ENCODE results near the gene JMY. TPM values are rescaled to one million over a fixed set of nuclear protein-coding genes. Genes with fewer than 3 reads are reported as not detected.

The JMY gene
- total and polyA plus RNA-seq, 2 donors (not counting 3 experiments of a cell fraction or from before 2014, with no cell fraction given) = 1.5 to 6.5 TPM

- H3K9ac ChIP-seq (replicated peaks; ENCODE audit: extremely low read depth, insufficient read depth, low read length) = no peak overlapping the region
- no peak overlapping the region for H3K4me3 ChIP-seq (replicated peaks in 1 of 3; ENCODE audit: insufficient read depth in 1 of 3, low read depth in 1 of 3, low read length in 3 of 3)
- no peaks in the 10 kb centered on the region for H3K79me2 ChIP-seq (ENCODE audit: control insufficient read depth, insufficient read depth, low read length)
- H3K27me3 ChIP-seq (ENCODE audit: control insufficient read depth in 2 of 2, insufficient read depth in 2 of 2, low read length in 2 of 2) = no peaks in the 10 kb centered on the region
- no peak overlapping the region for H3K4me2 ChIP-seq (ENCODE audit: insufficient read depth, low read length)
- no peaks in the 10 kb centered on the region for H4K20me1 ChIP-seq (replicated peaks; ENCODE audit: control insufficient read depth, extremely low read depth, insufficient read depth, low read length)
- TF ChIP-seq JUN (IDR thresholded peaks at IDR 0.05; ENCODE audit: borderline replicate concordance, insufficient read depth, insufficient read length, low read depth) (no peak), POLR2AphosphoS5 (IDR thresholded peaks at IDR 0.05; ENCODE audit: insufficient read depth, low read depth, low read length) (no peak)
- no peaks in the 10 kb centered on the region for H3K9me1 ChIP-seq (replicated peaks; ENCODE audit: control insufficient read depth, extremely low read depth, insufficient read depth, low read length)
- no peak overlapping the region for H3K27ac ChIP-seq (ENCODE audit: insufficient read depth, low read depth, low read length)
- ChIA-PET POLR2A (no interaction called here), CTCF (no interaction called here)
- no peaks in the 10 kb centered on the region for H3K9me3 ChIP-seq (replicated peaks; ENCODE audit: control insufficient read depth, insufficient read depth, low read length)
- no peak overlapping the region for H2AFZ ChIP-seq (ENCODE audit: low read depth, low read length)
- no peaks in the 10 kb centered on the region for H3K4me1 ChIP-seq (ENCODE audit: control insufficient read depth, extremely low read depth, insufficient read depth, low read length)
- intact Hi-C loops (cut with micrococcal nuclease) = no loop called here
- FAIRE-seq (no peak), DNase-seq (ENCODE audit: low read depth, low spot score) (no peak)
- no peaks in the 10 kb centered on the region for H3K36me3 ChIP-seq (ENCODE audit: control insufficient read depth in 2 of 2, extremely low read depth in 1 of 2, insufficient read depth in 2 of 2, low read length in 2 of 2)
- BruUV-seq (replicated peaks) = no TSS peak
- dilution Hi-C loops (cut with MboI; ENCODE audit: extremely low pct_ligation_motif_present, low sequenced_read_pairs) = no loop called here
Measured at GRCh38 chr5:79284846-79285245, 48.9 kb downstream of the JMY start.

- POLR2A ChIA-PET = no interaction called here
Measured at GRCh38 chr5:79285285-79285684, 49.4 kb downstream of the JMY start.

More at GRCh38 chr5:79285285-79285684, 49.4 kb downstream of the JMY start:
- Histone ChIP-seq H3K4me3 (replicated peaks in 1 of 3; ENCODE audit: insufficient read depth in 1 of 3, low read depth in 1 of 3, low read length in 3 of 3) (no peak overlapping the region), H3K9me1 (replicated peaks; ENCODE audit: control insufficient read depth, extremely low read depth, insufficient read depth, low read length) (no peaks in the 10 kb centered on the region), H4K20me1 (replicated peaks; ENCODE audit: control insufficient read depth, extremely low read depth, insufficient read depth, low read length) (no peaks in the 10 kb centered on the region), H3K4me1 (ENCODE audit: control insufficient read depth, extremely low read depth, insufficient read depth, low read length) (no peaks in the 10 kb centered on the region), H3K79me2 (ENCODE audit: control insufficient read depth, insufficient read depth, low read length) (no peaks in the 10 kb centered on the region), H2AFZ (ENCODE audit: low read depth, low read length) (no peak overlapping the region), H3K9ac (replicated peaks; ENCODE audit: extremely low read depth, insufficient read depth, low read length) (no peak overlapping the region), H3K27ac (ENCODE audit: insufficient read depth, low read depth, low read length) (no peak overlapping the region), H3K4me2 (ENCODE audit: insufficient read depth, low read length) (no peak overlapping the region), H3K36me3 (ENCODE audit: control insufficient read depth in 2 of 2, extremely low read depth in 1 of 2, insufficient read depth in 2 of 2, low read length in 2 of 2) (no peaks in the 10 kb centered on the region), H3K27me3 (ENCODE audit: control insufficient read depth in 2 of 2, insufficient read depth in 2 of 2, low read length in 2 of 2) (no peaks in the 10 kb centered on the region), H3K9me3 (replicated peaks; ENCODE audit: control insufficient read depth, insufficient read depth, low read length) (no peaks in the 10 kb centered on the region)
- no TSS peak for BruUV-seq (replicated peaks)
- intact Hi-C loops (cut with micrococcal nuclease) = no loop called here
- no peak for DNase-seq (ENCODE audit: low read depth, low spot score)
- no peak for TF ChIP-seq JUN (IDR thresholded peaks at IDR 0.05; ENCODE audit: borderline replicate concordance, insufficient read depth, insufficient read length, low read depth)
- TF ChIP-seq POLR2A (IDR thresholded peaks at IDR 0.05; ENCODE audit: low read depth, low read length) = no peak
- no peak for TF ChIP-seq EZH2 (IDR thresholded peaks at IDR 0.05; ENCODE audit: borderline replicate concordance, low read depth, low read length, severe bottlenecking)
- FAIRE-seq = no peak
- dilution Hi-C loops (cut with MboI; ENCODE audit: extremely low pct_ligation_motif_present, low sequenced_read_pairs) = no loop called here
- CTCF ChIA-PET = no interaction called here
